ENCODE results near the gene PDCD4.

- no peak for TF ChIP-seq POLR2A (IDR thresholded peaks at IDR 0.05; ENCODE audit: borderline replicate concordance, extremely low read depth, insufficient read depth, insufficient read length)
- no peak for TF ChIP-seq CTCF (IDR thresholded peaks at IDR 0.05 in 2 of 3, conservative IDR thresholded peaks at IDR 0.05 in 1 of 3; ENCODE audit: borderline replicate concordance in 1 of 3, insufficient read depth in 1 of 3, low read depth in 2 of 3, low read length in 2 of 3)
- no peak for TF ChIP-seq SIN3A (IDR thresholded peaks at IDR 0.05; ENCODE audit: low read depth)
These were observed 31.4 kb upstream of the PDCD4 start for GRCh38 chr10:110840225-110840922.

All from HCT116 (cell line).